Activated naive CD8-positive, alpha-beta T cell treated with anti-CD3 and anti-CD28 coated beads for 36 hours (primary cell): ENCODE results near the gene HDAC4. TPM values are rescaled to one million over a fixed set of nuclear protein-coding genes. Genes with fewer than 3 reads are reported as not detected.

ENCODE experiments used
- DNase-seq: peaks from one replicate; pipeline ENCODE4 v3.0.0; 2021
- H3K27ac Mint-ChIP-seq: one replicate; pipeline ENCODE4 v1.8.0; 2022; ENCODE audit warnings: mild to moderate bottlenecking, moderate library complexity, mixed read lengths
- H3K27me3 Mint-ChIP-seq: one replicate; pipeline ENCODE4 v1.8.0; 2022; ENCODE audit warnings: mild to moderate bottlenecking, mixed read lengths
- H3K36me3 Mint-ChIP-seq: one replicate; pipeline ENCODE4 v1.8.0; 2021; ENCODE audit warnings: mild to moderate bottlenecking, mixed read lengths
- H3K4me1 Mint-ChIP-seq: one replicate; pipeline ENCODE4 v1.8.0; 2021; ENCODE audit warnings: mixed read lengths
- H3K4me3 Mint-ChIP-seq: one replicate; pipeline ENCODE4 v1.8.0; 2022; ENCODE audit warnings: mild to moderate bottlenecking, moderate library complexity, mixed read lengths
- H3K9me3 Mint-ChIP-seq: one replicate; pipeline ENCODE4 v1.8.0; 2022; ENCODE audit warnings: mixed read lengths
- total RNA-seq, 2 experiments: library from RNA; stranded (reverse); gene quantifications; one replicate each; pipeline ENCODE4 v1.2.3, GENCODE V29; 2021

Gene HDAC4
- total RNA-seq, 2 experiments from 2014 or later: 19.1 to 20.2 TPM

GRCh38 chr2:239348563-239349452 lies 52.0 kb downstream of the HDAC4 start:
- no peaks in the 10 kb centered on the region for H3K9me3 Mint-ChIP-seq
- DNase-seq: no peak
- no peaks in the 10 kb centered on the region for H3K4me1 Mint-ChIP-seq
- H3K36me3 Mint-ChIP-seq: peaks cover 6% of the 10 kb centered on the region
- no peaks in the 10 kb centered on the region for H3K27me3 Mint-ChIP-seq
- no peak overlapping the region for H3K4me3 Mint-ChIP-seq
- no peak overlapping the region for H3K27ac Mint-ChIP-seq

GRCh38 chr2:239346676-239347075 lies 54.1 kb downstream of the HDAC4 start:
- no peaks in the 10 kb centered on the region for H3K9me3 Mint-ChIP-seq
- DNase-seq: no peak
- H3K27ac Mint-ChIP-seq: no peak overlapping the region
- H3K4me3 Mint-ChIP-seq: no peak overlapping the region
- H3K4me1 Mint-ChIP-seq: no peaks in the 10 kb centered on the region
- no peaks in the 10 kb centered on the region for H3K27me3 Mint-ChIP-seq
- peaks cover 5% of the 10 kb centered on the region for H3K36me3 Mint-ChIP-seq

DNA sequence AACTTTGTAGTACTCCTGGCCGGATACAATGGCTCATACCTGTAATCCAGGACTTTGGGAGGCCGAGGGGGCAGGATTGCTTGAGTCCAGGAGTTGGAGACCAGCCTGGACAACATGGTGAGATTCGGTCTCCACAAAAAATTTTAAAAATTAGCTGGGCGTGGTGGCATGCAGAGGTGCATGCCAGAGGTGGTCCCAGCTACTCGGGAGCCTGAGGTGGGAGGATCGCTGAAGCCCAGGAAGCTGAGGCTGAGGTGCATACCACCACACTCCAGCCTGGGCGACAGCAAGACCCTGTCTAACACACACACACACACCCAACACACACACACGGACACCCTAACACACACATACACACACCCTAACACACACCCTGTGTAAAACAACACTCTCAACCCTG lies 55.6 kb downstream of the HDAC4 start:
- Mint-ChIP-seq H3K9me3 (no peaks in the 10 kb centered on the region), H3K27ac (no peak overlapping the region), H3K4me1 (peaks cover 6% of the 10 kb centered on the region), H3K36me3 (peaks cover 5% of the 10 kb centered on the region), H3K27me3 (no peaks in the 10 kb centered on the region), H3K4me3 (no peak overlapping the region)
- no peak for DNase-seq

DNA sequence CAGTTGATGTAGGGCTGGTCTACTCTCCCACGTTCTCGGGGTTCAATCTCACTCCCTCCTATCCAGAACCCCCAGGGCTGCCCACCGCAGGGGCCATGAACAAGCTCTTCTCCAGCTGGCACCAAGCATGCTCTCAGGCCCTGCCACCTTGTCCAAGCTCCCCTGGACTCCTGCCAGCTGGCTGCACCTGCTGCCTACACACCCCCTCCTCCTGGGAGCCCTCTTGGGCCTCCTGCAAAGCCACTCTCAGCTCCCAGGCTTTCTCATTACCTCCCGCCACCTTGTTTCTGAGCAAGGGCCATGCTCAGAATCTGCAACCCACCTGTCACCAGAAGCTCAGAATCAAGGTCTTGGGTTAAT lies 56.0 kb downstream of the HDAC4 start:
- Mint-ChIP-seq H3K9me3 (no peaks in the 10 kb centered on the region), H3K36me3 (peaks cover 5% of the 10 kb centered on the region), H3K27me3 (no peaks in the 10 kb centered on the region), H3K4me1 (peaks cover 10% of the 10 kb centered on the region), H3K27ac (no peak overlapping the region), H3K4me3 (no peak overlapping the region)
- DNase-seq: no peak

DNA sequence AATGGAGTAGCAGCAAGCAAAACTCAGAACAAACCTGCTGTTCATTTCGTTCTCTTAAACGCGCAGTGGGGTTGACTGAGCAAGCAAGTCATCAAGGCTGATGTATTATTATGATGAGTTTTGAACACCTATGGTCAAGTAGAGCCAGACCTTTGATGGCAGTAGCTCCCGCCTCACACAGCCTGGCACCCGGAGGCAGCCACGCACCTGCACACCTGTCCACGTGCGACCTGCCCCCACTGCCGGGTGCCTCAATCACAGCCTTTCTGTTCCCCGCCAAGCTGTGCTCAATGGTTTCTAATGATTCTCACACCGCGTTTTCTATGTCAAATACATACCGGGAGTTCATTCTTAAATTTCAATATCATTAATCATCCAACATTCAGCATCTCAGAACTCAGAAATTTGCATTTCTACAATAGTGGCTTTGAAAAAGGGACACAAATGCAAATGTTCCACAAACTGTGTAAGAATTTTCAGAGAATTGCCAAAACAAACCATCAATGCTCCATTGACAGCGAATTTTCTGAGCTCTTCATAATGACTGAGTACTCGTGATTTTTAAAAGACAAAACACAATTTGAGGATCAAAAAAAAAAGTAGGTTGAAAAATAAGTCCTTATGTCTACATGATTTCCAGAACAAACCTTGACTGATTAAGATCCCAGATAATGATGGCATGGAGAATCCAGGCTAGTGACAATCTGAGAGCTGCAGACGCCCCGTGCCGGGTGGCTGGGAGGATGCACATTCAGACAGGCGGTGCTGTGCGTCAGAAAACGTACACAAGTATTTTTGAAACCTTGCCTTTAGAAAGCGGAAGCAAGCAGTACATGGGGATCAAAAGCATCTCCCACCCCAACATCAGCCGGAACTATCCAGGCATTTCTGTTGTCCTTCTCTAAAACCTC lies 56.6 kb downstream of the HDAC4 start:
- peaks cover 16% of the 10 kb centered on the region for H3K4me1 Mint-ChIP-seq
- peaks cover 5% of the 10 kb centered on the region for H3K36me3 Mint-ChIP-seq
- H3K9me3 Mint-ChIP-seq: no peaks in the 10 kb centered on the region
- H3K27me3 Mint-ChIP-seq: no peaks in the 10 kb centered on the region
- DNase-seq: no peak
- no peak overlapping the region for H3K27ac Mint-ChIP-seq
- H3K4me3 Mint-ChIP-seq: no peak overlapping the region

- no peaks in the 10 kb centered on the region for H3K9me3 Mint-ChIP-seq
- peaks cover 5% of the 10 kb centered on the region for H3K36me3 Mint-ChIP-seq
- no peak for DNase-seq
- peaks cover 21% of the 10 kb centered on the region for H3K4me1 Mint-ChIP-seq
- H3K27ac Mint-ChIP-seq: no peak overlapping the region
- H3K27me3 Mint-ChIP-seq: no peaks in the 10 kb centered on the region
- H3K4me3 Mint-ChIP-seq: no peak overlapping the region
These were observed 57.4 kb downstream of the HDAC4 start for GRCh38 chr2:239343460-239343859.

DNA sequence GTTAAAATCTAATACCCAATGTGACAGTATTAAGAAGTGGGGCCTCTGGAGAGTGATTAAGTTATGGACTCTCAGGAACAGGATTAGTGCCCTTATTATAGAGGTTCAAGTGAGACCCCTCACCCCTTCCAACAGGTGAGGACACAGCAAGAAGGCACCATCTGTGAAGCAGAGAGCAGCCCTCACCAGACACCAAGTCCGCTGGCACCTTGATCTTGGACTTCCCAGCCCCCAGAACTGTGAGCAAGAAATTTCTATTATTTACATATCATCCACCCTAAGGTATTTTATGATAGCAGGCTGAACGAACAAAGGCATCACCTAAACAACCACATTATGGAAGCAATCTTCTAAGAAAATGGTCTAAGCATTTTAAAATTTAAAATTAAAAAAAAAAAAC lies 59.0 kb downstream of the HDAC4 start:
- H3K4me3 Mint-ChIP-seq: no peak overlapping the region
- no peak overlapping the region for H3K27ac Mint-ChIP-seq
- H3K27me3 Mint-ChIP-seq: no peaks in the 10 kb centered on the region
- DNase-seq: no peak
- peaks cover 7% of the 10 kb centered on the region for H3K36me3 Mint-ChIP-seq
- H3K4me1 Mint-ChIP-seq: peaks cover 24% of the 10 kb centered on the region
- no peaks in the 10 kb centered on the region for H3K9me3 Mint-ChIP-seq

GRCh38 chr2:239341146-239341732 lies 59.6 kb downstream of the HDAC4 start:
- Mint-ChIP-seq H3K4me3 (no peak overlapping the region), H3K27ac (no peak overlapping the region), H3K4me1 (peaks cover 24% of the 10 kb centered on the region), H3K9me3 (no peaks in the 10 kb centered on the region), H3K27me3 (no peaks in the 10 kb centered on the region), H3K36me3 (peaks cover 7% of the 10 kb centered on the region)
- DNase-seq: no peak

GRCh38 chr2:239339726-239340601 lies 60.9 kb downstream of the HDAC4 start:
- peak overlapping the region; percentile 9 for H3K27ac Mint-ChIP-seq
- no peak overlapping the region for H3K4me3 Mint-ChIP-seq

DNA sequence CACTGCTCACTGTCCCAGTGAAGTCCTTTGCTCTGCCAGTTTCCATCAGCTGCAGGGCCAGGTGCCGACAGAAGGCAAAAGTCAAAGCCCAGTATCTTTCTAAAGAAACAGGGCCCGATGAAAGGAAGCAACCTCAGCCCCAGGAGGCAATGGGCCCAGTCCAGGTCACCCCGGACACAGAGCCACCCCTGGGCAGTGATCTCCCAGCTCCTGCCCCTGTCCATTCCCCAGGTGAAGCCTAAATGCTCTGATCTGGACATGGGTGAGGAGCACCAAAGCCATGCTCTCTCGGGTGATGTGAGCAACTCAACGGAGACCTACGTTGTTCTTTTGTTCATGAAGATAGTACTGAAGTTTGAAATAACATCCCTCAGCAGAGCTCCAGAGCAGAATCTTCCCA lies 61.6 kb downstream of the HDAC4 start:
- no peak for DNase-seq
- Mint-ChIP-seq H3K27me3 (no peaks in the 10 kb centered on the region), H3K36me3 (peaks cover 7% of the 10 kb centered on the region), H3K4me1 (peaks cover 24% of the 10 kb centered on the region), H3K9me3 (no peaks in the 10 kb centered on the region), H3K27ac (no peak overlapping the region), H3K4me3 (no peak overlapping the region)

More at GRCh38 chr2:239339726-239340601, 60.9 kb downstream of the HDAC4 start:
- no peaks in the 10 kb centered on the region for H3K27me3 Mint-ChIP-seq
- peak; percentile 47 for DNase-seq
- H3K36me3 Mint-ChIP-seq: peaks cover 7% of the 10 kb centered on the region
- H3K4me1 Mint-ChIP-seq: peaks cover 24% of the 10 kb centered on the region
- H3K9me3 Mint-ChIP-seq: no peaks in the 10 kb centered on the region

GRCh38 chr2:239337877-239338484 lies 62.8 kb downstream of the HDAC4 start:
- Mint-ChIP-seq H3K27ac (no peak overlapping the region), H3K27me3 (no peaks in the 10 kb centered on the region), H3K4me3 (no peak overlapping the region), H3K4me1 (peaks cover 24% of the 10 kb centered on the region), H3K9me3 (no peaks in the 10 kb centered on the region), H3K36me3 (peaks cover 7% of the 10 kb centered on the region)
- DNase-seq: no peak

- no peak for DNase-seq
- H3K4me1 Mint-ChIP-seq: peaks cover 24% of the 10 kb centered on the region
- H3K27ac Mint-ChIP-seq: no peak overlapping the region
- no peak overlapping the region for H3K4me3 Mint-ChIP-seq
- peaks cover 4% of the 10 kb centered on the region for H3K36me3 Mint-ChIP-seq
- no peaks in the 10 kb centered on the region for H3K9me3 Mint-ChIP-seq
- no peaks in the 10 kb centered on the region for H3K27me3 Mint-ChIP-seq
These were observed 63.5 kb downstream of the HDAC4 start for GRCh38 chr2:239337122-239337876.

- peak overlapping the region; percentile 29 for H3K4me3 Mint-ChIP-seq
- H3K4me1 Mint-ChIP-seq: peaks cover 29% of the 10 kb centered on the region
- H3K36me3 Mint-ChIP-seq: peaks cover 2% of the 10 kb centered on the region
- H3K9me3 Mint-ChIP-seq: no peaks in the 10 kb centered on the region
- H3K27me3 Mint-ChIP-seq: no peaks in the 10 kb centered on the region
- no peak overlapping the region for H3K27ac Mint-ChIP-seq
- DNase-seq: no peak
These were observed 69.3 kb downstream of the HDAC4 start for GRCh38 chr2:239331560-239331959.
